ENCODE data around the gene NOL4L.
A peak's percentile ranks its signal among the peaks of the same experiment; 100 is the strongest.
"Not testable (repeated sequence)": the region's sequence is repeated elsewhere in the genome, so short reads cannot be mapped to it uniquely, and the experiment has no call there.

NOL4L gene

GRCh38 chr20:32596681-32597252, 11.6 kb upstream of the NOL4L start:
- no peak for DNase-seq (ENCODE audit: low read depth)

GRCh38 chr20:32595143-32595542, 10.0 kb upstream of the NOL4L start:
- no peak for DNase-seq (ENCODE audit: low read depth)

DNA sequence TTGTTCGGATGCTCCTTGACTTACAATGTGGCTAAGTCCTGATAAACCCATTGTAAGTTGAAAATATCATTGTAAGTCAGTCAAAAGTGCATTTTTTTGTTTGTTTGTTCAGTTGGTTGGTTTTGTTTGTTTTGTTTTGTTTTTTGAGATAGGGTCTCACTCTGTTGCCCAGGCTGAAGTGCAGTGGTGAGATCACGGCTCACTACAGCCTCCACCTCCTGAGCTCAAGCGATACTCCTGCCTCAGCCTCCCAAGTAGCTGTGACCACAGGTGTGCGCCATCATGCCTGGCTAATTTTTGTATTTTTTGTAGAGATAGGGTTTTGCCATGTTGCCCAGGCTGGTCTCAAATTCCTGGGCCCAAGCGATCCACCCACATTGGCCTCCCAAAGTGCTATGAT, 9.5 kb upstream of the NOL4L start:
- not testable (repeated sequence) for DNase-seq (ENCODE audit: low read depth)

- DNase-seq (ENCODE audit: low read depth): no peak
These were observed 9.1 kb upstream of the NOL4L start for GRCh38 chr20:32594204-32594603.

DNA sequence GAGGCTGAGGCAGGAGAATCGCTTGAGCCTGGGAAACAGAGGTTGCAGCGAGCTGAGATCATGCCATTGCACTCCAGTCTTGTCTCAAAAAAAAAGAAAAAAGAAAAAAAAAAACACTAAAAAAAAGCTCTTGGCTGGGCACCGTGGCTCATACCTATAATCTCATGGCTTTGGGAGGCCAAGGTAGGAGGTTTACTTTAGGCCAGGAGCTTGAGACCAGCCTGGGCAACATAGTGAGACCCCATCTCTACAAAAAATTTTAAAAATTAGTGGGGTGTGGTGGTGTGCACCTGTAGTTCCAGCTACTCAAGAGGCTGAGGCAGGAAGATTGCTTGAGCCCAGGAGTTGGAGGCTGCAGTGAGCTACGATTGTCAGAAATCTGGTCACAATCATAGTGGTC, 7.5 kb upstream of the NOL4L start:
- DNase-seq (ENCODE audit: low read depth): not testable (repeated sequence)

DNA sequence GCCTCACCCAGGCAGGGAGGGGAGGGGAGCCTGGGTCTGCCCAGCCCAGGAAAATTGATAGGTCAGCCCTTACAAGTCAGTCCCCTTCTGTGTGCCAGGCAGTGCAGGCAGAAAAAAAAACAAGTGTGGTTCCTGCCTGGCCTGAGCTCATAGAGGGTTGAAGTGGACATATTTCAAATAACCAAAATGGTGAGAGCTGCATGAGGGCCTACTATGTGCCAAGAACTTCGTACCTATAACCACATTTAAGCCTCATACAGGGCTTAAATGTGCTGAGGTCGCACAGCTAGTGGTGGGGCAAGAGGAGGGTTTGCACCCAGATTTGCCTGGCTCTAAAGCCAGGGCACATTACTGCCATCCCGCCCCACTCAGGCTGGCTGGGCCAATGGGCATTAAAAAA, 6.9 kb upstream of the NOL4L start:
- DNase-seq (ENCODE audit: low read depth): no peak

GRCh38 chr20:32589769-32590168, 4.6 kb upstream of the NOL4L start:
- no peak for DNase-seq (ENCODE audit: low read depth)

DNA sequence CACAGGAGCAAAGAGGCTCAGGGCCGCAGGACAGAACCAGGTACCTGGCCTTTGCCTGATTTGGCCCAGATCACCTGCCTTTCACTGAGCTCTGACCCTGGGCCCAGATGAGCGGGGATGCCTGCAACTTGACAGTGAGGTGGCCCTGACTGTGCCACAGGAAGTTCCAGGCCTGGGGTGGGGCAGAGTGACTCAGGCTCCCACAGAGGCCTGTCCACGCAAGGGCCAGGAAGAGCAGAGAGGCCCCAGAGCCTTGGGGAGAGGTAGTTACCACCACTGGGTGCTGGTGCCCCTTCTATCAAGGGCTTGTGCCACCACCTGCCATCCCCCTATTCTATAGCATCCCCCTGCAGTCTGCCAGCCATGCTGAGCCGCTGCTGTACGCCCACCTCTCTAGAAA, 4.1 kb upstream of the NOL4L start:
- DNase-seq (ENCODE audit: low read depth): no peak

DNA sequence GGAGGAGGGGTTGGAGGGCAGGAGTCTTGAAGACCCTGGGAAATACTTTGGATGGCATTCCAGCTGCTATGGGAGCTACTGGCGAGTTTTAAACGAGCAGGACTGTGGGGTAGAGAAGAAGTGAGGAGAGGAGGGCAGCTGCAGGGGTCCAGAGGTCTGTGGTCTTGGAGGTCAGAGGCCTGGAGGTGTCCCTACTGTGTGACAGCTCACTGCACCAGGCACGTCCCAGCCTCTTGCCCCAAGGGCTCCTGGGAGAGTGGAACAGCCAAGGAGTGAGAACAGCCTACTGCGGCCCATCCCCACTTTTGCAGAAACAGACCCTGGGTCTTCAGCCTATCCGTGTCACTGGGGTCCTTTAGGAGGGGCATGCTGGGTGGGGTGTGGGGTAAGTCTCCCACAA, 2.9 kb upstream of the NOL4L start:
- DNase-seq (ENCODE audit: low read depth): no peak

DNA sequence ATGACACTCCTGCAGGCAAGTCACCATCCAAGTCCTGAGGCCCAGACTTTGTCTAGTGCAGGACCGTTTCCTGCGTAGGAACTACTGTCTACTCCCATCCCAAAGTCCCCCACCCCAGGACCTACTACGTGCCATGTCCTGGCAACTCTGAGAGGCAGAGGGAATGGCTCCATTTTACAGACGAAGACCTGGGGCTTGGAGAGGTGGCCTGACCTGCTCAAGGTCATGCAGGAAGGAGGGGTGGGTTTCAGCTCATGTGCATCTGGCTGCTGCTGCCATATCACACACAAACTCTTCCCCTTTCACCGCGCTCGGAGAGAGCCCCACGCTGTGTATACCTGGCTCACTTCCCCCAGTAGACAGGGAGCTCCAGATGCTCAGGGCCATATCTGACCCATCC, 1.2 kb upstream of the NOL4L start:
- DNase-seq (ENCODE audit: low read depth): no peak

DNA sequence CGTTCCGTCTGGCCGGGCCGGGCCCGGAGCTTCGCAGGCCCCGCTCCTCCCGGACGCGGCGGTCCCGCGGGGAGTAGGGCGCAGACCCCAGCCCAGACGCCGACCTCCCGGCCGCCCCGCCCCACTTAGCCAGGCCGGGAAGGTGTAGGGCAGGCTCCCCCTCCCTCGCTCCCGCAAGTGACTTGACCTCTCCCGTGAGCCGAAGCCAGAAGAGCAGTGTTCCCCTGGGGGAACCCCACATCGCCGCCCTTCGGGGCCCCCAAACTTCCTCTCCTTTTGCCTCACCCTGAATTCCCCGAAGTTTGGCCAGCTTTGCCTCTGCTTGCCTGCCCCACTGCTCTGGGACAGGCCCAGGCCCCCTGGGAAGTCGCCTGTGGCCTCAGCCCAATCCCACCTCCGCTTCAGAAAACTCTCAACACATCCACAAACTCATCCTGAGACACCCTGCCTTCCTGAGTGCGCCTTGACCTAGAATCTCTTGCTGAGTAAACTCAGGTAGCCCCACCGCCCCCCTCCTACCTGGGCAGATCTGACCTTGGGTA, 524 bp upstream of the NOL4L start:
- peak; percentile 11 for DNase-seq (ENCODE audit: low read depth)

- no peak for DNase-seq (ENCODE audit: low read depth)
These were observed 1.5 kb downstream of the NOL4L start for GRCh38 chr20:32583581-32584070.

DNA sequence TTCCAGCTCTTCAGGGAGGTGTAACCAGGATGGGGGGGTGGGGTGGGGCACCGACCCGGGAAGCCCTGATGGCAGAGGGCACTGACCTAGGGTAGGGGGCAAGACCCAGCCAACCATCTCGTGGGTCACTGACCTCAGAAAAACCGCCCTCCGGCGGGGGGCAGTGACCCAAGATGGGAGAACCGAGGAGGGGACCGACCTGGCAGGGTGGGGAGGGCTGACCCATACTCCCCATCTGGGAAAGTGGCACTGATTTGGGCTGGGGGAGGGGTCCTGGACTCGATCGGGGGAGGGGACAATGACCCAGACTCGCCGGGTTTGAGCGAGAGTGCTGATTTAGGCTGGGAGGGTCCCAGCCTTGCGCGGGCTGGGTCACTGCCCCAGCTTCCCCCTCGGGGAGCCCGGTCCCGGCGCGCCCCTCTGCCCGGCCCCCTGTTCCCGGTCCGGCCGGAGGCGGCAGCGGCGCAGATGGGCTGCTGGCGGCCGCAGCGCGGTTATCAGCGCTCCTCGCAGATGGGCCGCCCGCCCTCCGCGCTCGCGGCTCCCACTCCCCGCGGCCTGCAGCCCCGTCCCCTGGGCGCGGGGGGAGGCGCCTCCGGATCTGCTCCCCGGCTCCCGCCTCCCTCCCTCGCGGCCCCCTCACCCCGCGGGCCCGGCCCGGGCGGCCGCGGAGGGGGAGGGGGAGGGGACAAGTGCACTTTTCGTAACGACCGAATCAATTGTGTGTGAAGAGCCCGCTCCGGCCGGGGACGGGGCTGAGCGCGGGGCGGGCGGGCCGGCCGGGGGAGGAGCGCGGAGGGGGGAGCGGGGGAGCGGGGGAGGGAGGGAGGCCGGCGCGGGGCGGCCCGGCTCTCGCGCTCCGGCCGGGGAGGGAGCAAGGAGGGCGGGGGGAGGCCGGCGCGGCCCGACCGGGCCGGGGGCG, 2.2 kb downstream of the NOL4L start:
- no peak for DNase-seq (ENCODE audit: low read depth)

- DNase-seq (ENCODE audit: low read depth): no peak
These were observed 3.1 kb downstream of the NOL4L start for GRCh38 chr20:32581839-32582658.

DNA sequence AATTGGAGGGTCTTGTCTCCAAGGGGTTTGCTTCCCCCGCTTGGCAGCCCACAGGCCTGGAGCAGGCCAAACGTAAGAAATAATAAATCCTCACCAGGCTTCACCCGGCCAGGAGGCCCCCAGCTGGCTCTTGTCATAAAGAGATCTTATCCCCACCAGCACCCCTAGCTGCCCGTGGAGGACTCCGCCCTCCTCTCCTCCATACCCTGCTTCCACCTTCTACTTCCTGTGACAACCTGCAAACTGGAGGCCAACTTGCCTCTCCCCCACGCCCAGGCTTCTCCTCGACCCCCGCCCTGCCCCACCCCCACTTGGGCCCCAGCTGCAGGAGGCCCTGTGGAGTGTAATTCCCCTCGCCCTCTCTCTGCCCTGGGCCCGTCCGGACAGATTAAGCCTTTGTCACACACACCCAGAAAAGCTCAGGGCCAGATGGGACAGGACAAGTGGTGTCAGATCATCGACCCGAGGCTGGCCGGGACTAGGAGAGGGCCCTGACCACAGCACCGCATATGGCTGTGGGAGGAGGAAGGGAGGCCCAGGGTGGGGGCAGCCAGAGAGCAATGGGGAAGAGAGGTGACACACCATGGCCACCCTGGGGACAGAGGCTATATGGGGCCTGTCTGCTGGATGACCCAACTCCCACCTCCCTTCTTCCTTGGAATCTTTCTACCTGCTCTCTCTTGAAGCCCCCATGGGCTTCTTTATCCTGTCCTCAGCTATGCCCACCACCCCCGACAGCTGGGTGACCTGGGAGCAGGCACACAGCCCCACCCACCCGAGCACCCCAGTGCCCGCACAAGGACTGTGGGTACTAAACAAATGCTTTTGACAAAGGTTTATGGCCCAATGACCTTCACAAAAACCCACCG, 3.9 kb downstream of the NOL4L start:
- DNase-seq (ENCODE audit: low read depth): no peak

DNA sequence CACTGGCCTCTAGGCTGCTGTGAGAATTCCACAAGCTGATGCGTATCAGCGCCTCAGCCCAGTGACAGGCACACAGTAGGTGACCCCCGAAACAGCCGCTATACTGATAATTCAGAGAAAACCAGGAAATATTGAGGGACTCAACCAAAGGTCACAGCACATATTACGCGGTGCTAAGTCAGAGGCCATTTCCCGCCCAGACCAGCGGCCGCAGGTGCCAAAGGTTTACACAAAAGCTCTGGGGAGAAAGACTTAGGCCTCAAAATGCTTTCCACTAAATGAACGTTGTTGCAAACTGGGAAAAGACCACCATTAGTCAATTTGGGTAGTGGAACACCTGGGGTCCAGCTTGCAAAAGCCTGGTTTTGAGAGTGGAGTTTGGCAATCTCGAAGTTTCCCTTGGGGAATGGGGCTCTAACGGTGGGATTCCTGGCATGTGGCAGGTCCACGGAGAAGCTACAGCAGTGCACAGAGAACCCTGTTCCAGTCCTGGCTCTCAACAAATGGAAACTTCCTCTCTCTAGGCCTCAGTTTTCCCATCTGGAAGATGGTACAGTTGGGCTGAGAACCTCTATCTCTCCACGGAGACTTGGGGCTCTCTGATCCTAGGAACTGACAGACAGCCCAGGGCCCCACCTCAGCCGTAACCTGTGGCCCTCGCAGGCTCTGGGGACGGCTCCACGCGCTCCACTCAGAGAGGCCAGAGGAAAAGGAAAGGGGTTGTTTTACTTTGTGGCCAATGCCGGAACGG, 4.7 kb downstream of the NOL4L start:
- DNase-seq (ENCODE audit: low read depth): no peak

DNA sequence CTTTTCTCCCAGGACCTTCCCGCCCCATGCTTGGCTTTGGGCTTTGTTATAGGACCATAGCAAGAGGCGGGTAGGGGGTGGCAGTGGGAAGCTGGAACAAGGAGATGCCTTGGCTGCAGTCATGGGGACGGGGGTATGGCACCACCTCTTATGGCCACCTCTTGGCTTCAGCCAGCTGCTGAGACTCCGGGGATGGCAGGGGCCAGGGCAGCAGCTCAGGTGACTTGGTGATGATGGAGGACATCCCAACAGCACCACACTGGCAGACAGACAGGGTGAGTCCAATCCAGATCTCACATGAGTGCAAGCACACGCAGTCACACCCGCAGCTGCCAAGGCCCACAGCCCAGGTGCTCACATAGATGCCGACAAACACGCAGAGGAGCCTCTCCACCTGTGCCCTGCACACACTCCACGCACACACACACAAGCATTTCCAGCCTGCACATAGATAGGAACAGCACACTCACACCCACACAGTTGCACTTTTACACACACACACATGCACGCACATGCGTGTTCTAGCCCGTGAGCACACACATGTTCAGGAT, 6.2 kb downstream of the NOL4L start:
- DNase-seq (ENCODE audit: low read depth): no peak

GRCh38 chr20:32578062-32578461, 7.1 kb downstream of the NOL4L start:
- DNase-seq (ENCODE audit: low read depth): not testable (repeated sequence)

- DNase-seq (ENCODE audit: low read depth): no peak
These were observed 7.5 kb downstream of the NOL4L start for GRCh38 chr20:32577657-32578056.

DNA sequence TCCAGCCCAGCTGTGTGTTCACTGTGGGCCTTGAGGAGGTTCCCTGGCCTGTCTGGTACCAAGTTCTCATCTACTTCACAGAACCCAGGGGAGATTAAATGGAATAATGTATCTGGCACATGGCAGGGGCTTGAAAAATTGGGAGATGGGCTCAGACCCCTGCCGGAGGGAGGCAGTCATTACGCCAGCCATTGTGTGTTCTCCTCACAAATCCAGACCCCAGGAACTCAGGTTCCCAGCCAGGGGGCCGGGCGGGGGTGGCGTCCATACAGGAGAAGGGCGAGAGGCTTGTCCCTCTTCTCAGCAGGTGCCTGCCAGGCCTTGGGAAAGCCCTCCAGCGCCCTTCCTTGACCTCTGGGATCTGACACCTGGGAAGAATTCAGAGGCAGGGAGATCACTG, 8.1 kb downstream of the NOL4L start:
- no peak for DNase-seq (ENCODE audit: low read depth)
